RWPE1 (cell line): ENCODE data around the gene BUD23.

Experiments used
- CTCF ChIA-PET: fragments of 350-600 bp; sonication (Branson Sonifier 250); formaldehyde crosslinking; extraction: SDS; loops from one replicate; lab custom pipeline; 2021; lab: Yijun Ruan, JAX
- POLR2A ChIA-PET: fragments of 400-600 bp; formaldehyde crosslinking; extraction: SDS; loops from one replicate; lab custom pipeline; 2020; ENCODE audit warnings: antibody characterized with exemption; ENCODE audit not compliant: low non-redundant PET; lab: Yijun Ruan, JAX
- DNase-seq: peaks from one replicate; pipeline ENCODE4 v3.0.0; 2012; ENCODE audit warnings: low spot score
- H3K27ac ChIP-seq: fragments of 450-650 bp; 2 replicates; pipeline ENCODE4 v1.5.1; 2017
- CTCF ChIP-seq: fragments of 450-650 bp; conservative IDR thresholded peaks from 2 replicates; pipeline ENCODE4 v1.5.1; 2017; ENCODE audit warnings: low read depth, mild to moderate bottlenecking

The BUD23 gene

DNA sequence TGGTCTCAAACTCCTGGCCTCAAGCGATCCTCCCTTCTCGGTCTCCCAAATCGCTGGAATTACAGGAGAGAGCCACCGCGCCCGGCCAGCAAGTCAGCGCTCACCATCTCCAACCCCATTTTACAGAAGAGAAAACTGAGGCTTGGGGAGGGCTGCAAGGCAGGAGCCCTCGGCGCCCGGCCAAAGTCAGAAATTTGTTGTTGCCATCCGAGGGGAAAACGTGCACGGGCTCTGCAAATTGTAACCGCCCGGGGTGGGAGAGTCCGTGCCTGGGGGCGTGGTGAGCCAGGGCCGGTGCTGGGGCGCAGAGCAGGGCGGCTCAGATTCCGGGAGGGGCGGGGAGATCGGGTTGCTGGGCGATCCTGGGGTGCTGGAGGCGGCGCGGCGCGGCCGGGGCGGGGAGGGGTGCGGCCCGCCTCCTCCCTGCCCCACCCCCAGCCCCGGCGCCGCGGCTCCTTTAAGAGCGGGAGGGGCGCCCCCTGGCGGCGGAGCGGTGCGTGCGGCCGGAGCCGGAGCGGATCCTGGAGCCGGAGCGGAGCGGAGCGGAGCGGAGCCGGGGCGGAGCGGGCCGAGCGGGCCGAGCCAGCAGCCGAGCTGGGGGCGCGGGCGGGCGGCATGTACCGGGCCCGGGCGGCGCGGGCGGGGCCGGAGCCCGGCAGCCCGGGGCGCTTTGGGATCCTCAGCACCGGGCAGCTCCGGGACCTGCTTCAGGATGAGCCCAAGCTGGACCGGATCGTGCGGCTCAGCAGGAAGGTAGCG is 15.9 kb upstream of the BUD23 start, which contains the start of gene VPS37D:
Gene VPS37D (plus strand): TSS at position 488 of the 759 bp plus-strand sequence. CDS start 128 bp downstream, at position 616.
- CTCF ChIA-PET, result interaction anchor here (0.5 to 2.6 kb wide), 14 partner anchors 8 to 420 kb away, joined by 3 to 16 read pairs (median 4); partner anchors contain the start of gene MLXIPL
- peak; percentile 95 for DNase-seq
- peak within 1 kb of the TSS; percentile 44; the same call in 1 of the 2 replicates for H3K27ac ChIP-seq
- POLR2A ChIA-PET, result no interaction called here
- TF ChIP-seq CTCF, result peak; percentile 97

- ChIA-PET POLR2A (no interaction called here), CTCF (interaction anchor here (0.5 to 2.6 kb wide), 15 partner anchors 8 to 63 kb away, joined by 3 to 16 read pairs (median 4); partner anchors contain the start of genes MLXIPL and STX1A)
- peak overlapping the region; percentile 44; the same call in 1 of the 2 replicates for H3K27ac ChIP-seq
- TF ChIP-seq CTCF, result no peak
- no peak for DNase-seq
Observed at GRCh38 chr7:73668103-73668885, 15.1 kb upstream of the BUD23 start.

DNA sequence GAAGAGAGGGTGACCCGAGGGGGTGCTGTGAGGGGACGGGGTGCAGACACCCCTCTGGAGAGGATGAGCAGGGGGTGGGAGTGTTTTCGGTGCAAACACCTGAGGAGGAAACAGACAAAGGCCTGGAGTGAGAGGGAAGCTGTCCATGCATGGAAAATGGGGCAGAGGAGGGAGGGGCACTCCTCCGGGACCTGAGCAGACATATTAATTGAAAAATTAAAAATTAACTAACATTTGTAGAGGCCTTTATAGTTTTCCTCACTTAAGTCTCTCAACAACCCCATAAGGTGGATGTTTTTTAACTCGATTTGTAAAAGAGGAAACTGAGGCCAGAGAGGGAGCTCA is 14.5 kb upstream of the BUD23 start:
- H3K27ac ChIP-seq, result peak overlapping the region; percentile 44; the same call in 1 of the 2 replicates
- ChIA-PET POLR2A (no interaction called here), CTCF (interaction anchor here (0.5 to 2.8 kb wide), 4 partner anchors 40 to 62 kb away, joined by 3 to 19 read pairs (median 8); partner anchors contain the start of gene STX1A)
- DNase-seq, result no peak
- TF ChIP-seq CTCF, result no peak

- no peak for TF ChIP-seq CTCF
- POLR2A ChIA-PET, result no interaction called here
- no peak overlapping the region for H3K27ac ChIP-seq
- no peak for DNase-seq
- CTCF ChIA-PET, result interaction anchor here (0.6 to 2.8 kb wide), 3 partner anchors 40 to 62 kb away, joined by 3 to 19 read pairs (median 10); partner anchors contain the start of gene STX1A
Observed at GRCh38 chr7:73669288-73669701, 14.1 kb upstream of the BUD23 start.

DNA sequence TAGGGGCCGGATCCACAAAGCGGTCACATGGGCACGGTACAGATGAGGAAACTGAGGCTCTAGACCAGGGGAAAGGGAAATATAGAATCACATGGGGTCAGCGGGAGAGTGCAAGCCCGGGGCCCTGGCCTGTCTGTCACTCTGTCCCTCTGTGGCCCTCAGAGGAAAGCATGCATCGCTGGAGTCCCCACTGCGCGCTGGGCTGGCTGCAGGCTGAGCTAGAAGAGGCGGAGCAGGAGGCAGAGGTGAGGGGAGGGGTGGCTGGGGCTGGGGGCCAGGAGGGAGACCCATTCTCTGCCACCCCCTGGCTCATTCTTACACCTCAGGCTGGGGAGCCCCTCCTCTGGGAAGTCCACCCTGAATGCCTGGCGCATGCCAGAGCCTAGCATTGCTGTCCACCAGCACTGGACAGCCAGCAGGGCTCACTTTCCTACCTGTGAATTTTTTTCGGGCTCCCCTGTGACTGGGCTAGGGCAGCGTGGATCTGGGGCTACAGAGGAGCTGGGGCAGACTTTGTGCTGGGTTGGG is 13.5 kb upstream of the BUD23 start:
- ChIA-PET POLR2A (no interaction called here), CTCF (interaction anchor here (1.7 to 2.8 kb wide), 2 partner anchors 41 to 63 kb away, joined by 7 to 19 read pairs; no protein-coding TSS in a partner anchor)
- H3K27ac ChIP-seq, result peak overlapping the region; percentile 13; the same call in 1 of the 2 replicates
- no peak for TF ChIP-seq CTCF
- DNase-seq, result no peak

DNA sequence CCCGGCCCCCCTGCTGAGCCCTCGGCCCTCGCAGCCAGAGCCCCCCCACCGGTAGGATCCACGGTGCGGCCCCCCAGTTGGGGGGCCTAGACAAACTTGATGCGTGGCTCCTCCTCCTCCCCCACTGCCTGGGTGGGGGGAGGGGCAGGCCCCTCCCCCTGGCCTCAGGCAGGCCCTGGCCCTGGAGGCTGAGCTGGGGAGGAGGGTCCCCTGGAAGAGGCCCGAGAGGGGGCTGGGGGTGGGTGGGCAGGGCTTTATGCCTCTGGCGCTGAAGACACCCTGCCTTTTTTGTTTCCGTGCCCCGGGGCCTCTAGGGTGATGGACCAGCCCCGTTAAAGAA is 12.1 kb upstream of the BUD23 start:
- CTCF ChIA-PET, result interaction anchor here (1.7 to 2.8 kb wide), 2 partner anchors 42 to 64 kb away, joined by 7 to 19 read pairs; no protein-coding TSS in a partner anchor
- no peak overlapping the region for H3K27ac ChIP-seq
- TF ChIP-seq CTCF, result no peak
- DNase-seq, result no peak
- POLR2A ChIA-PET, result no interaction called here
